B cell (primary cell): ENCODE data around the gene FRK.

Experiments used
- CTCF ChIP-seq: fragments of 200-600 bp; IDR thresholded peaks from one replicate; pipeline ENCODE4 v1.8.0; 2022; ENCODE audit warnings: antibody characterized with exemption, mild to moderate bottlenecking
- EZH2 ChIP-seq: IDR thresholded peaks from 2 replicates; pipeline ENCODE4 v1.6.1; 2012; ENCODE audit warnings: borderline replicate concordance, low read depth, mild to moderate bottlenecking, moderate library complexity, low read length; ENCODE audit not compliant: insufficient read depth, poor library complexity, severe bottlenecking

- TF ChIP-seq CTCF (no peak), EZH2 (no peak)
Observed at GRCh38 chr6:115969207-115969929, 91.3 kb downstream of the FRK start.
